Psoas muscle (tissue), 8 donors: ENCODE measurements around the gene SLFN12. TPM values are rescaled to one million over a fixed set of nuclear protein-coding genes. Genes with fewer than 3 reads are reported as not detected.
"Not testable (repeated sequence)": the region's sequence is repeated elsewhere in the genome, so short reads cannot be mapped to it uniquely, and the experiment has no call there.

Source experiments
- ATAC-seq, 4 donors: fragments of 200-7000 bp; cut with Tn5 transposase; one replicate each; pipeline ENCODE4 v1.9.1; 2020; ENCODE audit warnings: moderate library complexity in 3 of 4, mild to moderate bottlenecking in 2 of 4
- DNase-seq, 2 donors: peaks; one replicate each; pipeline ENCODE4 v3.0.0-alpha.2; 2020
- H3K27ac ChIP-seq: fragments of 200-600 bp; one replicate; pipeline ENCODE4 v1.8.0; 2022
- H3K27me3 ChIP-seq, 3 donors: fragments of 200-600 bp in 1 of 3; one replicate each; pipeline versions ENCODE4 v1.6.1 to v1.8.0; 2013 to 2022; ENCODE audit warnings: low read length in 2 of 3, mild to moderate bottlenecking in 2 of 3, moderate library complexity in 1 of 3; ENCODE audit not compliant: insufficient read depth in 3 of 3
- H3K36me3 ChIP-seq, 2 donors: fragments of 200-600 bp in 1 of 2; one replicate each; pipeline versions ENCODE4 v1.6.1 to v1.8.0; 2013 to 2022; ENCODE audit warnings: low read depth in 1 of 2, mild to moderate bottlenecking in 1 of 2, moderate library complexity in 1 of 2; ENCODE audit not compliant: insufficient read depth in 1 of 2
- H3K4me1 ChIP-seq: fragments of 200-600 bp; one replicate; pipeline ENCODE4 v1.8.0; 2022
- H3K4me3 ChIP-seq: fragments of 200-600 bp; one replicate; pipeline ENCODE4 v1.8.0; 2022; ENCODE audit warnings: mild to moderate bottlenecking
- H3K9me3 ChIP-seq: fragments of 200-600 bp; one replicate; pipeline ENCODE4 v1.8.0; 2022
- WGBS, 3 donors: extraction: QIAGEN DNeasy Blood & Tissue Kit; methylation state at CpG; one replicate each; pipeline versions ENCODE4 v1.1.6 to v1.1.7; 2013; 5-methylcytosine and 5-hydroxymethylcytosine counted together
- intact Hi-C, 2 donors: fragments of 100-400 bp; cut with DNase I; formaldehyde crosslinking; loops; one replicate each; pipeline versions ENCODE4 v1.11.0 to v1.14.2; 2022
- polyA plus RNA-seq, 3 donors: library from polyadenylated mRNA; stranded (reverse); fragments of 200-250 nt; gene quantifications; one replicate each; pipeline ENCODE4 v1.2.3, GENCODE V29; 2013
- total RNA-seq, 4 donors: library from RNA; stranded (reverse); fragmentation: NEBNext Ultra II Directional in 2 of 4; extraction: Animal tissue kit (Norgen Biotek cat#: 25700) in 2 of 4; gene quantifications; one replicate each; pipeline versions ENCODE4 v1.2.1 to v1.2.4, GENCODE V29; 2021 to 2023
- TF ChIP-seq, protein P1 (sequence below): fragments of 200-600 bp; IDR thresholded peaks from one replicate; pipeline ENCODE4 v1.8.0; 2022; ENCODE audit warnings: antibody characterized with exemption
- donor health status: healthy with polysubstance abuse.
- donor health status: DM: no; HTN: no; CAD: no; lungs with moderate emphysema.
- donor health status: Bipolar disorder and iron deficiency.
- donor health status: healthy.
- donor health status: DM: yes; HTN: yes; CAD: no.
- donor health status: DM: no; HTN: no; CAD: no.
- donor health status: DM: no; HTN: no; CAD: no.
- donor health status: DM: yes; HTN: yes; CAD: no.

SLFN12 gene
- total and polyA plus RNA-seq, 7 donors: 0.34 to 3.8 (median 1.3) TPM

DNA sequence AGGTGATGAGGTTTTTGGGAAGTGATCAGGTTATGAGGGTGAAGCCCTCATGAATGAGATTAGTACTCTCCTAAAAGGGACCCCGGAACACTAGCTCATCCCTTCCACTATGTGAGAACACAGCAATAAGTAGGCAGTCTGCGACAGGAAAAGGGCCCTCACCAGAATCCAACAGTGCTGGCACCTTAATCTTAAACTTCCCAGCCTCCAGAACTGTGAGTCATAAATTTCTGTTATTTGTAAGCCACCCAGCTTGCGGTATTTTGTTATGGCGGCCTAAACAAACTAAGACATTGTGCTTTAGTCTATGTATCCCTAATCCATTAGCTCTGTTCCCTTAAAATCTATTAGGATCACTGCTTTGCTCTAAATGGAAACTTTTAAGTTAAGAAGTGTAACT is 8.5 kb downstream of the SLFN12 start:
- TF ChIP-seq, protein P1, sequence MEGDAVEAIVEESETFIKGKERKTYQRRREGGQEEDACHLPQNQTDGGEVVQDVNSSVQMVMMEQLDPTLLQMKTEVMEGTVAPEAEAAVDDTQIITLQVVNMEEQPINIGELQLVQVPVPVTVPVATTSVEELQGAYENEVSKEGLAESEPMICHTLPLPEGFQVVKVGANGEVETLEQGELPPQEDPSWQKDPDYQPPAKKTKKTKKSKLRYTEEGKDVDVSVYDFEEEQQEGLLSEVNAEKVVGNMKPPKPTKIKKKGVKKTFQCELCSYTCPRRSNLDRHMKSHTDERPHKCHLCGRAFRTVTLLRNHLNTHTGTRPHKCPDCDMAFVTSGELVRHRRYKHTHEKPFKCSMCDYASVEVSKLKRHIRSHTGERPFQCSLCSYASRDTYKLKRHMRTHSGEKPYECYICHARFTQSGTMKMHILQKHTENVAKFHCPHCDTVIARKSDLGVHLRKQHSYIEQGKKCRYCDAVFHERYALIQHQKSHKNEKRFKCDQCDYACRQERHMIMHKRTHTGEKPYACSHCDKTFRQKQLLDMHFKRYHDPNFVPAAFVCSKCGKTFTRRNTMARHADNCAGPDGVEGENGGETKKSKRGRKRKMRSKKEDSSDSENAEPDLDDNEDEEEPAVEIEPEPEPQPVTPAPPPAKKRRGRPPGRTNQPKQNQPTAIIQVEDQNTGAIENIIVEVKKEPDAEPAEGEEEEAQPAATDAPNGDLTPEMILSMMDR: no peak
- no peaks in the 10 kb centered on the region for H3K36me3 ChIP-seq

GRCh38 chr17:35421069-35421468 is 11.2 kb downstream of the SLFN12 start:
- intact Hi-C loops, H3K4me1 ChIP-seq, H3K27ac ChIP-seq, ATAC-seq, H3K36me3 ChIP-seq, H3K27me3 ChIP-seq, DNase-seq, H3K9me3 ChIP-seq, H3K4me3 ChIP-seq: not testable (repeated sequence)
- 97 to 100% (median 98%) methylated on average over 9 of the region's 9 CpGs for WGBS, 3 donors

More for the DNA sequence above, 8.5 kb downstream of the SLFN12 start:
- Histone ChIP-seq H3K4me3 (no peak overlapping the region), H3K9me3 (no peaks in the 10 kb centered on the region), H3K27ac (no peak overlapping the region), H3K4me1 (no peaks in the 10 kb centered on the region), H3K27me3 (no peaks in the 10 kb centered on the region)
- 71 to 80% (median 74%) methylated on average over 4 of the region's 4 CpGs for WGBS, 3 donors
- intact Hi-C loops: no loop called here
- ATAC-seq (no peak), DNase-seq (no peak)

- Histone ChIP-seq H3K27ac (no peak overlapping the region), H3K4me1 (no peaks in the 10 kb centered on the region), H3K27me3 (no peaks in the 10 kb centered on the region), H3K9me3 (peaks cover 10% of the 10 kb centered on the region), H3K4me3 (no peak overlapping the region), H3K36me3 (no peaks in the 10 kb centered on the region)
- TF ChIP-seq, protein P1: no peak
- 77 to 96% (median 93%) methylated on average over 2 of the region's 2 CpGs for WGBS, 3 donors
- ATAC-seq (no peak), DNase-seq (no peak)
- intact Hi-C loops: no loop called here
Observed at GRCh38 chr17:35416659-35417058, 15.6 kb downstream of the SLFN12 start.

DNA sequence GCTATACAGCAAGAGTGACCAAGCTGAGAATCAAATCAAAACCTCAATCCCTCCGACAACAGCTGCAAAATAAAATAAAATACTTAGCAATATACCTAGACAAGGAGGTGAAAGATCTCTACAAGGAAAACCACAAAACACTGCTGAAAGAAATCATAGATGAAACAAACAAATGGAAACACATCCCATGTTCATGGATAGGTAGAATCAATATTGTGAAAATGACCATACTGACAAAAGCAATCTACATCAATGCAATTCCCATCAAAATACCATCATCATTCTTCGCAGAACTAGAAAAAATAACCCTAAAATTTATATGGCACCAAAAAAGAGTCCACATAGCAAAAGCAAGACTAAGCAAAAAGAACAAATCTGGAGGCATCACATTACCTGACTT is 17.6 kb downstream of the SLFN12 start:
- H3K27me3 ChIP-seq, intact Hi-C loops, H3K9me3 ChIP-seq, ATAC-seq, H3K4me1 ChIP-seq, H3K27ac ChIP-seq, H3K4me3 ChIP-seq, H3K36me3 ChIP-seq, DNase-seq: not testable (repeated sequence)
- WGBS, 3 donors: 94 to 96% (median 95%) methylated on average over 2 of the region's 2 CpGs

DNA sequence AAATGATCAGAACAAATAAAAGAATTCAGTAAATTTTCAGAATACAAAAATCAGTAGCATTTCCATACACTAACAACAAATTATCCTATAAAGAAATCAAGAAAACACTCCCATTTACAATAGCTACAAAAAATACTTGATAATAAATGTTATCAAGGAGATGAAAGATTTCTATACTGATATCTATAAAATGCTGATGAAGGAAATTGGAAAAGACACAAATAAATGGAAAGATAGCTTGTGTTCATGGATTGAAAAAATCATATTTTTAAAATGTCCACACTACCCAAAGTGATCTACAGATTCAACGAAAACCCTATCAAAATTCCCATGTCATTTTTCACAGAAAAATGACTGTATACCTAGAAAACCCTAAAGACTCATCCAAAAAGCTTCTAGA is 18.1 kb downstream of the SLFN12 start:
- Histone ChIP-seq H3K36me3 (no peaks in the 10 kb centered on the region), H3K4me3 (no peak overlapping the region), H3K27me3 (no peaks in the 10 kb centered on the region), H3K27ac (no peak overlapping the region), H3K9me3 (peaks cover 10% of the 10 kb centered on the region), H3K4me1 (no peaks in the 10 kb centered on the region)
- intact Hi-C loops: no loop called here
- TF ChIP-seq, protein P1: no peak
- no peak for ATAC-seq
- WGBS, 3 donors: 97 to 100% (median 97%) methylated on average over 1 of the region's 1 CpG
- DNase-seq: no peak

GRCh38 chr17:35407531-35407930 is 24.8 kb downstream of the SLFN12 start:
- no peak overlapping the region for H3K4me3 ChIP-seq
- H3K9me3 ChIP-seq: no peaks in the 10 kb centered on the region
- ATAC-seq (no peak), DNase-seq (no peak)
- no peak overlapping the region for H3K27ac ChIP-seq
- H3K27me3 ChIP-seq: no peaks in the 10 kb centered on the region
- TF ChIP-seq, protein P1: no peak
- no peaks in the 10 kb centered on the region for H3K4me1 ChIP-seq
- intact Hi-C loops: no loop called here
- 87 to 95% (median 89%) methylated on average over 23 to 26 of the region's 26 CpGs for WGBS, 3 donors
- H3K36me3 ChIP-seq: no peaks in the 10 kb centered on the region
